ENCODE results near the gene GRAP. TPM values are rescaled to one million over a fixed set of nuclear protein-coding genes. Genes with fewer than 3 reads are reported as not detected.

GRAP gene
- total RNA-seq, 2 donors from 2014 or later: 0.27 to 11.1 TPM

- H3K27me3 ChIP-seq (replicated peaks; ENCODE audit: insufficient read depth): no peaks in the 10 kb centered on the region
- peak overlapping the region; percentile 54 to 56 for H3K27ac ChIP-seq
- TF ChIP-seq POLR2A (IDR thresholded peaks at IDR 0.05) (no peak), POLR2AphosphoS5 (IDR thresholded peaks at IDR 0.05) (no peak), CTCF (IDR thresholded peaks at IDR 0.05) (no peak)
- no peaks in the 10 kb centered on the region for H3K4me1 ChIP-seq (replicated peaks)
- intact Hi-C loops (cut with DNase I): no loop called here
- H3K36me3 ChIP-seq: no peaks in the 10 kb centered on the region
- H3K4me3 ChIP-seq: peak overlapping the region; percentile 56 to 67
- DNase-seq (ENCODE audit: low spot score): no peak
- WGBS: 89% methylated on average over 12 of the region's 13 CpGs
- H3K9me3 ChIP-seq: no peaks in the 10 kb centered on the region
Observed at GRCh38 chr17:19005137-19005773, 41.5 kb downstream of the GRAP start.

GRCh38 chr17:19004421-19005136 is 42.2 kb downstream of the GRAP start, which contains the start of gene FAM83G:
Gene FAM83G (minus strand): TSS chr17:19004764. CDS start chr17:19004041, 723 bp downstream.
- intact Hi-C loops (cut with DNase I): loop anchor here (5.0 kb wide), 1 partner anchor 42 kb away; no protein-coding TSS in a partner anchor
- peak within 1 kb of the TSS; percentile 66 to 71 for H3K27ac ChIP-seq
- TF ChIP-seq CTCF (IDR thresholded peaks at IDR 0.05): peak in 1 of 4 experiments; percentile 16
- TF ChIP-seq POLR2AphosphoS5 (IDR thresholded peaks at IDR 0.05): peak; percentile 65
- peak; percentile 29 for TF ChIP-seq POLR2A (IDR thresholded peaks at IDR 0.05)
- H3K36me3 ChIP-seq: no peaks in the 10 kb centered on the region
- peak; percentile 85 for DNase-seq (ENCODE audit: low spot score)
- no peaks in the 10 kb centered on the region for H3K27me3 ChIP-seq (replicated peaks; ENCODE audit: insufficient read depth)
- WGBS: 6% methylated on average over 67 of the region's 67 CpGs
- H3K4me3 ChIP-seq: peak within 1 kb of the TSS; percentile 56 to 67
- H3K9me3 ChIP-seq: no peaks in the 10 kb centered on the region
- no peaks in the 10 kb centered on the region for H3K4me1 ChIP-seq (replicated peaks)

GRCh38 chr17:19003543-19004420 is 43.0 kb downstream of the GRAP start:
- no peak for DNase-seq (ENCODE audit: low spot score)
- H3K27ac ChIP-seq: peak overlapping the region; percentile 66 to 71
- H3K4me1 ChIP-seq (replicated peaks): no peaks in the 10 kb centered on the region

More at GRCh38 chr17:19003543-19004420, 43.0 kb downstream of the GRAP start:
- TF ChIP-seq POLR2A (IDR thresholded peaks at IDR 0.05): peak; percentile 24
- no peak for TF ChIP-seq CTCF (IDR thresholded peaks at IDR 0.05)
- intact Hi-C loops (cut with DNase I): loop anchor here (5.0 kb wide), 1 partner anchor 41 kb away; no protein-coding TSS in a partner anchor
- no peaks in the 10 kb centered on the region for H3K9me3 ChIP-seq
- H3K4me3 ChIP-seq: peak overlapping the region; percentile 56 to 67
- 32% methylated on average over 60 of the region's 73 CpGs for whole genome bisulfite sequencing
- H3K27me3 ChIP-seq (replicated peaks; ENCODE audit: insufficient read depth): no peaks in the 10 kb centered on the region
- no peaks in the 10 kb centered on the region for H3K36me3 ChIP-seq

Measured in prostate gland (tissue), 2 donors.